Ovary (tissue), 3 donors: ENCODE results near the gene NNAT.

Experiments used
- CTCF ChIP-seq, 3 donors: fragments of 450-650 bp in 2 of 3; fragments of 200-600 bp in 1 of 3; IDR thresholded peaks; one replicate each; pipeline versions ENCODE4 v1.5.1 to v1.8.0; 2016 to 2022; ENCODE audit warnings: antibody characterized with exemption in 3 of 3, mild to moderate bottlenecking in 1 of 3
- EP300 ChIP-seq: sonication (generic); formaldehyde crosslinking; IDR thresholded peaks from one replicate; pipeline ENCODE4 v1.6.1; 2017; ENCODE audit warnings: antibody characterized with exemption
- POLR2A ChIP-seq: fragments of 450-650 bp; IDR thresholded peaks from one replicate; pipeline ENCODE4 v1.6.1; 2017; ENCODE audit warnings: antibody characterized with exemption, mild to moderate bottlenecking, moderate library complexity
- donor health status: DM: no; HTN: no; CAD: no.

DNA sequence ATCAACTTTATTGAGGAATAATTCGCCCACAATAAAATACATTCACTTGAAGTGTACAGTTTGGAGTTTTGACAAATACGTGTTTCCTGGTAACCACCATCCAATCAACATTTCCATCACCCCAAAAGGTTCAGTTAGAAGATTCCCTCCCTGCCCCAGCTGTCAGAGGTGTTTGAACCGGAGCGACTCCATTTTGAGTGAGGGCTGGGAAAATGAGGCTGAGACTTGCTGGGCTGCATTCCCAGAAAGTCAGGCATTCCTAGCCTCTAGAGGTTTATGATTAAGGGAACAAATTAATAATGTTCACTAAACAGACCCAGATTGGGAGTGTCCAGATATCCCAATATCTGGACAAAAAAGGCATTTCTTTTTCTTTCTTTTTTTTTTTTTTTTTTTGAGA lies 39.6 kb downstream of the NNAT start:
- TF ChIP-seq CTCF (IDR thresholded peaks at IDR 0.05): no peak
- no peak for TF ChIP-seq POLR2A
- no peak for TF ChIP-seq EP300
